ENCODE measurements around the gene PFN1.

PFN1 gene

GRCh38 chr17:4896332-4897197, 51.8 kb downstream of the PFN1 start:
- DNase-seq (ENCODE audit: low spot score), result no peak

- no peak for DNase-seq (ENCODE audit: low spot score)
Measured at GRCh38 chr17:4895657-4896331, 52.5 kb downstream of the PFN1 start.

Measured in globus pallidus (tissue), 1 donor.